DND-41 (cell line): ENCODE data around the gene ARHGAP15.

ENCODE experiments used
- ATAC-seq: fragments of 200-7000 bp; cut with Tn5 transposase; 3 replicates; pipeline ENCODE4 v1.9.1; 2021; ENCODE audit warnings: low read depth; ENCODE audit not compliant: insufficient read depth
- DNase-seq: peaks from one replicate; pipeline ENCODE4 v3.0.0-alpha.2; 2020
- H2AFZ ChIP-seq: 2 replicates; pipeline ENCODE4 v1.6.0; 2012; ENCODE audit warnings: low read depth, low read length
- H3K27ac ChIP-seq: 2 replicates; pipeline ENCODE4 v1.5.1; 2012; ENCODE audit warnings: low read length, inconsistent platforms
- H3K27me3 ChIP-seq: fragments of 200-600 bp; sonication (generic); 2 replicates; pipeline ENCODE4 v1.6.0; 2012; ENCODE audit warnings: low read length, mild to moderate bottlenecking, inconsistent platforms; ENCODE audit not compliant: insufficient read depth, poor library complexity
- H3K36me3 ChIP-seq: 2 replicates; pipeline ENCODE4 v1.5.1; 2012; ENCODE audit warnings: low read length, inconsistent platforms; ENCODE audit not compliant: insufficient read depth
- H3K4me1 ChIP-seq: 2 replicates; pipeline ENCODE4 v1.5.1; 2012; ENCODE audit warnings: mild to moderate bottlenecking, low read length; ENCODE audit not compliant: insufficient read depth
- H3K4me2 ChIP-seq: 2 replicates; pipeline ENCODE4 v1.6.0; 2012; ENCODE audit warnings: mild to moderate bottlenecking, moderate library complexity, low read length, inconsistent platforms; ENCODE audit not compliant: insufficient read depth
- H3K4me3 ChIP-seq, 2 experiments: fragments of 200-600 bp in 1 of 2; shearing (Covaris generic) in 1 of 2; 2 replicates each; pipeline ENCODE4 v1.5.1; 2012 to 2016; ENCODE audit warnings: inconsistent platforms in 2 of 2, low read length in 2 of 2, mild to moderate bottlenecking in 2 of 2, low read depth in 1 of 2, moderate library complexity in 1 of 2
- H3K79me2 ChIP-seq: 2 replicates; pipeline ENCODE4 v1.6.0; 2012; ENCODE audit warnings: low read length, inconsistent platforms; ENCODE audit not compliant: insufficient read depth
- H3K9ac ChIP-seq: 2 replicates; pipeline ENCODE4 v1.6.0; 2012; ENCODE audit warnings: low read depth, mild to moderate bottlenecking, inconsistent platforms, low read length, moderate library complexity
- H3K9me3 ChIP-seq: 2 replicates; pipeline ENCODE4 v1.5.1; 2012; ENCODE audit warnings: low read length, moderate library complexity, mild to moderate bottlenecking, inconsistent platforms; ENCODE audit not compliant: insufficient read depth, severe bottlenecking
- H4K20me1 ChIP-seq: 2 replicates; pipeline ENCODE4 v1.6.0; 2012; ENCODE audit warnings: low read length; ENCODE audit not compliant: insufficient read depth
- EZH2 ChIP-seq: IDR thresholded peaks from 3 replicates; pipeline ENCODE4 v1.6.1; 2012; ENCODE audit warnings: borderline replicate concordance, low read depth, mild to moderate bottlenecking, moderate library complexity, low read length, inconsistent platforms; ENCODE audit not compliant: severe bottlenecking
- TF ChIP-seq, protein P1 (sequence below): IDR thresholded peaks from 2 replicates; pipeline ENCODE4 v1.5.1; 2012; ENCODE audit warnings: borderline replicate concordance, low read length, moderate library complexity, mild to moderate bottlenecking; ENCODE audit not compliant: poor library complexity, severe bottlenecking; ENCODE audit errors: extremely low read depth

Gene ARHGAP15

DNA sequence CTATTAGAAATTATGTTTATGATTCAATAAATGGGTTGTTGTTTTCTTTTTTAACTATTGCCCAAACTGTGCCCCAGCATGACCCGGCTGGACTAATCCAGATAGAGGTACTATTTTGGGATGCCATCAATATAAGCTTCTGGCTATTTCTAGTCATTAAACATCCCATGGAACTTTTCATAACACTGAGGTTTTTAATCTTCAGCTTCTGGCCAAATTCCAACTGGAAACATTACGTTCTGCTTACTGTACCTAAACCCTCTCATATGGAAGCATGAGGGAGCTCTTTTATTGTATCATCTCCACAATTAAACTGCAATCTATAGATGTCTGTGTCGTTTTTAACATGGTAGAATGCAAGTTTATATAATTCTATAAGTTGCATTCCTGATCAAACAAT lies 674.7 kb downstream of the ARHGAP15 start:
- Histone ChIP-seq H3K4me3 (no peak overlapping the region), H3K36me3 (no peaks in the 10 kb centered on the region), H3K9me3 (no peaks in the 10 kb centered on the region), H3K9ac (no peak overlapping the region), H3K4me2 (no peak overlapping the region), H2AFZ (no peak overlapping the region), H3K79me2 (no peaks in the 10 kb centered on the region), H3K27ac (no peak overlapping the region), H4K20me1 (no peaks in the 10 kb centered on the region), H3K27me3 (no peaks in the 10 kb centered on the region), H3K4me1 (no peaks in the 10 kb centered on the region)
- ATAC-seq (no peak), DNase-seq (no peak)
- TF ChIP-seq, protein P1, sequence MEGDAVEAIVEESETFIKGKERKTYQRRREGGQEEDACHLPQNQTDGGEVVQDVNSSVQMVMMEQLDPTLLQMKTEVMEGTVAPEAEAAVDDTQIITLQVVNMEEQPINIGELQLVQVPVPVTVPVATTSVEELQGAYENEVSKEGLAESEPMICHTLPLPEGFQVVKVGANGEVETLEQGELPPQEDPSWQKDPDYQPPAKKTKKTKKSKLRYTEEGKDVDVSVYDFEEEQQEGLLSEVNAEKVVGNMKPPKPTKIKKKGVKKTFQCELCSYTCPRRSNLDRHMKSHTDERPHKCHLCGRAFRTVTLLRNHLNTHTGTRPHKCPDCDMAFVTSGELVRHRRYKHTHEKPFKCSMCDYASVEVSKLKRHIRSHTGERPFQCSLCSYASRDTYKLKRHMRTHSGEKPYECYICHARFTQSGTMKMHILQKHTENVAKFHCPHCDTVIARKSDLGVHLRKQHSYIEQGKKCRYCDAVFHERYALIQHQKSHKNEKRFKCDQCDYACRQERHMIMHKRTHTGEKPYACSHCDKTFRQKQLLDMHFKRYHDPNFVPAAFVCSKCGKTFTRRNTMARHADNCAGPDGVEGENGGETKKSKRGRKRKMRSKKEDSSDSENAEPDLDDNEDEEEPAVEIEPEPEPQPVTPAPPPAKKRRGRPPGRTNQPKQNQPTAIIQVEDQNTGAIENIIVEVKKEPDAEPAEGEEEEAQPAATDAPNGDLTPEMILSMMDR, result no peak
- TF ChIP-seq EZH2, result no peak

DNA sequence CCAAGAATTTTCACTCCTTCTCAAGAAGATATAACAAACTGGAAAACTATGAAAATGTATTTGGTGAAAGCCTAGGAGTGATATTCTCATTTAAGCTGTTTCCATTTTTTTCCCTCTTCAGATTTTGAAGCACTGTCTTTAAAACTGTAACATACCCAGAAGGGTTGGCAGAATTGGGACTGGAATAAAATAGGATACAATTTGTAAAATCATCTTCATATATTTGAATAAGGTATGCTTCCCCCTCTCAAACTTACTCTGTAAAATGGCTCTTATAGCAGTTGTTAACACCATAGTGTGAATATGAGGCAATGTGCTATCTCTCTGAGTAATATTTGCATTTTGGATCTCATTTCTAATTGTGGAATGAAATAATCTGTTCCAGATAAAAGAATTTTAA lies 676.4 kb downstream of the ARHGAP15 start:
- TF ChIP-seq, protein P1, result no peak
- TF ChIP-seq EZH2, result no peak
- Histone ChIP-seq H3K9me3 (no peaks in the 10 kb centered on the region), H3K4me1 (no peaks in the 10 kb centered on the region), H3K27me3 (no peaks in the 10 kb centered on the region), H3K79me2 (no peaks in the 10 kb centered on the region), H3K36me3 (no peaks in the 10 kb centered on the region), H3K27ac (no peak overlapping the region), H2AFZ (no peak overlapping the region), H3K9ac (no peak overlapping the region), H3K4me2 (no peak overlapping the region), H3K4me3 (no peak overlapping the region), H4K20me1 (no peaks in the 10 kb centered on the region)
- ATAC-seq (no peak), DNase-seq (no peak)

DNA sequence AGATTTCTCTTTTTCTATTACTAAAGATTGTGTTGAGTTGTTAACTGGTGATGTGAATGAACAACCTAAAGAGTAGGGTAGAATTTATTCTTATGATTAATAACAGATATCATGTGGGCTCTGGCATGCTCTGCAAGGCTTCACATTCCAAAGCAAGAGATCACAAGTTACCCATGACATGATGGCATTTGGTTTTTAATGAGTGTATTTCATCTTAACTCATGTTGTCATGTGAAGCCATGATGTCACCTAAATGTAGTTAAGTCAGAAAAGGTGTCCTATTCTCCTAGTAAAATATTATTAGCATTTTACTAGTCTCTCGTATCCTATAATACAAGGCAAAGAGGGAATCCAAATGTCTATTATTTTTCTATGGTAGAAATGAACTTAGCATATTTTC lies 678.0 kb downstream of the ARHGAP15 start:
- Histone ChIP-seq H3K4me1 (no peaks in the 10 kb centered on the region), H3K4me3 (no peak overlapping the region), H3K79me2 (no peaks in the 10 kb centered on the region), H3K9me3 (peaks cover 2% of the 10 kb centered on the region), H4K20me1 (no peaks in the 10 kb centered on the region), H3K9ac (no peak overlapping the region), H3K4me2 (no peak overlapping the region), H3K27me3 (no peaks in the 10 kb centered on the region), H2AFZ (no peak overlapping the region), H3K27ac (no peak overlapping the region), H3K36me3 (no peaks in the 10 kb centered on the region)
- no peak for DNase-seq
- TF ChIP-seq, protein P1, result no peak
- TF ChIP-seq EZH2, result no peak
- ATAC-seq, result no peak

DNA sequence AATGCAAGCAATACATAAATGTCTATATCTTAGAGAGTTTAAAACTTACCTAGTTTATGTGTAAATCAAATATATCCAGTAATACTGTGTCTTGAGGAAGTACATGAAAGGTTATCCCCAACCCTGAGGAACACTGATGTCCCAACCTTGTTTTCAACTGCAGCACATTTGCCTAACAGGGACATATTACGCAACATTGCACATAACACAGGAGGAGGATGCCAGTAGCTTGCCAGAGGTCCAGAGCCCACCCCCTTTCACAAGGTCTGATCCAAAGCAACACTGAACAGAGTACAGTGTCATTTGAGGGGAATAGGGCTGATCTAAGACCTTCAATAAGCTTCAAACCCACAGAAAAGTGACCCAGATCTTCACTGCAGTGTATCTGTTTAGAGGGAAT lies 678.5 kb downstream of the ARHGAP15 start:
- H3K4me3 ChIP-seq, result no peak overlapping the region

More for the DNA sequence above, 678.5 kb downstream of the ARHGAP15 start:
- Histone ChIP-seq H3K9ac (no peak overlapping the region), H3K4me1 (no peaks in the 10 kb centered on the region), H3K36me3 (no peaks in the 10 kb centered on the region), H2AFZ (no peak overlapping the region), H3K27ac (no peak overlapping the region), H4K20me1 (no peaks in the 10 kb centered on the region), H3K4me2 (no peak overlapping the region), H3K9me3 (peaks cover 4% of the 10 kb centered on the region), H3K79me2 (no peaks in the 10 kb centered on the region), H3K27me3 (no peaks in the 10 kb centered on the region)
- TF ChIP-seq, protein P1, result no peak
- no peak for TF ChIP-seq EZH2
- ATAC-seq, result no peak
- DNase-seq, result no peak
